Hepatocyte (in vitro differentiated cells): ENCODE data around the gene ZBTB7C. TPM values are rescaled to one million over a fixed set of nuclear protein-coding genes. Genes with fewer than 3 reads are reported as not detected.

ENCODE experiments used
- DNase-seq: peaks from one replicate; pipeline ENCODE4 v3.0.0-alpha.2; 2016; ENCODE audit warnings: low spot score
- H2AFZ ChIP-seq: fragments of 200-600 bp; sonication (generic); 2 replicates; pipeline ENCODE4 v1.6.0; 2016; ENCODE audit warnings: antibody characterized with exemption, mild to moderate bottlenecking
- H3K27ac ChIP-seq: fragments of 200-600 bp; sonication (generic); 2 replicates; pipeline ENCODE4 v1.5.1; 2016; ENCODE audit warnings: mild to moderate bottlenecking
- H3K27me3 ChIP-seq: fragments of 200-600 bp; sonication (generic); 2 replicates; pipeline ENCODE4 v1.6.1; 2016
- H3K36me3 ChIP-seq: fragments of 200-600 bp; sonication (generic); replicated peaks from 2 replicates; pipeline ENCODE4 v1.5.1; 2016; ENCODE audit warnings: low read depth; ENCODE audit not compliant: insufficient read depth
- H3K4me1 ChIP-seq: fragments of 200-600 bp; sonication (generic); 2 replicates; pipeline ENCODE4 v1.5.1; 2016; ENCODE audit warnings: mild to moderate bottlenecking, moderate library complexity; ENCODE audit not compliant: insufficient read depth
- H3K4me2 ChIP-seq: fragments of 200-600 bp; sonication (generic); 2 replicates; pipeline ENCODE4 v1.6.0; 2016
- H3K4me3 ChIP-seq: fragments of 200-600 bp; sonication (generic); 2 replicates; pipeline ENCODE4 v1.5.1; 2016; ENCODE audit warnings: mild to moderate bottlenecking
- H3K79me2 ChIP-seq: fragments of 200-600 bp; sonication (generic); 2 replicates; pipeline ENCODE4 v1.6.0; 2017; ENCODE audit warnings: mild to moderate bottlenecking
- H3K9me2 ChIP-seq: fragments of 200-600 bp; sonication (generic); replicated peaks from 2 replicates; pipeline ENCODE4 v1.6.0; 2017; ENCODE audit warnings: mild to moderate bottlenecking; ENCODE audit not compliant: insufficient read depth
- H3K9me3 ChIP-seq: fragments of 200-600 bp; sonication (generic); 2 replicates; pipeline ENCODE4 v1.5.1; 2016; ENCODE audit warnings: low read depth, mild to moderate bottlenecking
- H4K20me1 ChIP-seq: fragments of 200-600 bp; sonication (generic); 2 replicates; pipeline ENCODE4 v1.6.0; 2016; ENCODE audit warnings: mild to moderate bottlenecking; ENCODE audit not compliant: insufficient read depth, poor library complexity, severe bottlenecking
- EZH2 ChIP-seq: fragments of 200-600 bp; sonication (generic); IDR thresholded peaks from 2 replicates; pipeline ENCODE4 v1.6.1; 2016; ENCODE audit warnings: antibody characterized with exemption, mild to moderate bottlenecking, borderline replicate concordance
- EZH2phosphoT487 ChIP-seq: fragments of 200-600 bp; sonication (generic); IDR thresholded peaks from one replicate; pipeline ENCODE4 v1.6.1; 2018; ENCODE audit warnings: antibody characterized with exemption, mild to moderate bottlenecking, low read depth, moderate library complexity; ENCODE audit not compliant: unreplicated experiment, severe bottlenecking
- WGBS: methylation state at CpG from one replicate; pipeline ENCODE4 v1.1.6; 2016; ENCODE audit warnings: low lambda C conversion rate; ENCODE audit errors: missing lambda C conversion rate; 5-methylcytosine and 5-hydroxymethylcytosine counted together
- polyA plus RNA-seq: library from polyadenylated mRNA; unstranded; fragments of >200 nt; fragmentation: Nextera tagmentation; extraction: Ambion mirVana; gene quantifications from 2 replicates; pipeline ENCODE4 v1.2.1, GENCODE V29; 2016
- total RNA-seq: library from RNA; depleted of rRNA; stranded (reverse); fragments of >200 nt; gene quantifications from 2 replicates; pipeline ENCODE4 v1.2.3, GENCODE V29; 2014
- TF ChIP-seq, protein P1 (sequence below): fragments of 200-600 bp; sonication (generic); IDR thresholded peaks from 2 replicates; pipeline ENCODE4 v1.5.1; 2016; ENCODE audit warnings: antibody characterized with exemption, mild to moderate bottlenecking; ENCODE audit not compliant: poor library complexity

The ZBTB7C gene
- total and polyA plus RNA-seq, 2 experiments from 2014 or later: 0.70 to 1.0 TPM

DNA sequence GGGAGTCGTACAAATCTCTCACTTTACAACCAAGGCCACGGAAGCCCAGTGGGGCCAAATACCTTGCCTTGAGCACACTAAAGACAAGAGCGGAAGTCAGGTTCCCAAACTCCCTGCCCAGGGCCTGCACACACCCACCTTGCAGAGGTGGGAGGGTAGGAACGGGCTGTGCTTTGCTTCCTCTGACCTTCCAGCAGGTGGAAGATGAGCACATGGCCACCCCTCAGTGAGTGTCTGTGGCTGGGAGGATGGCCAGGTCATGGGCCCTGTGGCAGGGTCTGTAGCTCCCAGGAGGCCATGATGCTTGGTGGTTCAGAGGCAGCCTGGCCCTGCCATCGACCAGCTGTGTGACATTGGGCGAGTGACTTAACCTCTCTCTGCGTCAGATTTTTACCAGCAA, 218.2 kb downstream of the ZBTB7C start:
- Histone ChIP-seq H3K9me3 (no peaks in the 10 kb centered on the region), H3K4me3 (no peak overlapping the region), H2AFZ (no peak overlapping the region), H3K79me2 (no peaks in the 10 kb centered on the region), H3K9me2 (no peaks in the 10 kb centered on the region), H3K27ac (no peak overlapping the region), H4K20me1 (no peaks in the 10 kb centered on the region), H3K4me2 (no peak overlapping the region), H3K4me1 (no peaks in the 10 kb centered on the region), H3K27me3 (no peaks in the 10 kb centered on the region), H3K36me3 (no peaks in the 10 kb centered on the region)
- TF ChIP-seq EZH2phosphoT487: no peak
- TF ChIP-seq, protein P1, sequence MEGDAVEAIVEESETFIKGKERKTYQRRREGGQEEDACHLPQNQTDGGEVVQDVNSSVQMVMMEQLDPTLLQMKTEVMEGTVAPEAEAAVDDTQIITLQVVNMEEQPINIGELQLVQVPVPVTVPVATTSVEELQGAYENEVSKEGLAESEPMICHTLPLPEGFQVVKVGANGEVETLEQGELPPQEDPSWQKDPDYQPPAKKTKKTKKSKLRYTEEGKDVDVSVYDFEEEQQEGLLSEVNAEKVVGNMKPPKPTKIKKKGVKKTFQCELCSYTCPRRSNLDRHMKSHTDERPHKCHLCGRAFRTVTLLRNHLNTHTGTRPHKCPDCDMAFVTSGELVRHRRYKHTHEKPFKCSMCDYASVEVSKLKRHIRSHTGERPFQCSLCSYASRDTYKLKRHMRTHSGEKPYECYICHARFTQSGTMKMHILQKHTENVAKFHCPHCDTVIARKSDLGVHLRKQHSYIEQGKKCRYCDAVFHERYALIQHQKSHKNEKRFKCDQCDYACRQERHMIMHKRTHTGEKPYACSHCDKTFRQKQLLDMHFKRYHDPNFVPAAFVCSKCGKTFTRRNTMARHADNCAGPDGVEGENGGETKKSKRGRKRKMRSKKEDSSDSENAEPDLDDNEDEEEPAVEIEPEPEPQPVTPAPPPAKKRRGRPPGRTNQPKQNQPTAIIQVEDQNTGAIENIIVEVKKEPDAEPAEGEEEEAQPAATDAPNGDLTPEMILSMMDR: no peak
- no peak for TF ChIP-seq EZH2
- WGBS: 84% methylated on average over 7 of the region's 7 CpGs
- no peak for DNase-seq

DNA sequence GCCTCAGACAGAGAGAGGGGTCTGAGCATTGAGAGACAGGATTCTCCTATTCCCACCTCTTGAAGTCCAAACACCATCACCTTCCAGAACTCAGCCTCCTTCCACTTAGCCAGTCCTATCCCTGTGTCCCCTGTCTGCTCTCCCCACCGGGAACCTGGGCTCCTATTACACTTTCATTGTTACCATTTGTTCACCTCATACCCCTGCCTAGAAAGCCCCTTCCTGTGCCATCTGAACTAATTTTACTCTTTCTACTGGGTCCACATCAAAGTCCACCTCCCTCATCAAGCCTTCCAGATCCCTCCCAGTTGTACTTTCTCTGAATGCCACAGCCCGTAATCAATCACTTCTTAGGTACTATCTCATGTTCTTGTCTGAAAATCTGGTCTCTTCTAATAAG, 220.6 kb downstream of the ZBTB7C start:
- no peaks in the 10 kb centered on the region for H3K27me3 ChIP-seq
- H3K4me2 ChIP-seq: no peak overlapping the region
- no peaks in the 10 kb centered on the region for H3K79me2 ChIP-seq
- no peak overlapping the region for H3K27ac ChIP-seq
- DNase-seq: no peak
- no peaks in the 10 kb centered on the region for H3K9me2 ChIP-seq
- H2AFZ ChIP-seq: no peak overlapping the region
- no peaks in the 10 kb centered on the region for H3K9me3 ChIP-seq
- H3K4me1 ChIP-seq: no peaks in the 10 kb centered on the region
- H3K36me3 ChIP-seq: no peaks in the 10 kb centered on the region
- WGBS: 93% methylated on average over 2 of the region's 2 CpGs
- TF ChIP-seq, protein P1: no peak
- no peak for TF ChIP-seq EZH2
- no peak for TF ChIP-seq EZH2phosphoT487
- H3K4me3 ChIP-seq: no peak overlapping the region
- no peaks in the 10 kb centered on the region for H4K20me1 ChIP-seq

DNA sequence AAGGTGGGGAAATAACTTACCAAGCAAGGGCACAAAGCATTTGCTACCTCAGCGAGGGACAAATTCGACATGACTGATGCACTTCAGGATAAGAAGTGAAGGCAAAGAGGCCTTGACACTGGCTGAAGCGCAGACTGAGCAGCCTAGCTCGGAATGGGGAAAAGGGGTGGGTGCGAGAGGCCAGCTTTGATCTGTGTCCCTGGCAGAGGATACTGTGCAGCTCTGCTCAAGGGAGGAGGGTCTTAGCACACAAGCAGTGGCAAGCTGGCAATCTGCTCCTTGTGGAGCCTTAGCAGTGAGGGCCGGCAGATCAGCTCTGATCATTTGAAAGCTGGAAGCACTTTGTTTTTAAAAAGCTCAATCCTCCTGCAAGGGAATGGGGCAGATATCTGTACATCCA, 222.3 kb downstream of the ZBTB7C start:
- Histone ChIP-seq H3K79me2 (no peaks in the 10 kb centered on the region), H3K4me3 (no peak overlapping the region), H3K9me3 (no peaks in the 10 kb centered on the region), H3K9me2 (no peaks in the 10 kb centered on the region), H2AFZ (no peak overlapping the region), H3K27me3 (no peaks in the 10 kb centered on the region), H3K27ac (no peak overlapping the region), H3K4me2 (no peak overlapping the region), H3K4me1 (no peaks in the 10 kb centered on the region), H3K36me3 (no peaks in the 10 kb centered on the region), H4K20me1 (no peaks in the 10 kb centered on the region)
- no peak for DNase-seq
- 68% methylated on average over 6 of the region's 6 CpGs for WGBS
- no peak for TF ChIP-seq EZH2phosphoT487
- no peak for TF ChIP-seq EZH2
- TF ChIP-seq, protein P1: no peak

GRCh38 chr18:48186131-48186766, 222.9 kb downstream of the ZBTB7C start:
- no peaks in the 10 kb centered on the region for H3K9me2 ChIP-seq
- H4K20me1 ChIP-seq: no peaks in the 10 kb centered on the region
- 69% methylated on average over 18 of the region's 20 CpGs for WGBS
- H3K4me3 ChIP-seq: no peak overlapping the region
- no peaks in the 10 kb centered on the region for H3K36me3 ChIP-seq
- H3K9me3 ChIP-seq: no peaks in the 10 kb centered on the region
- no peak overlapping the region for H2AFZ ChIP-seq
- TF ChIP-seq, protein P1: no peak
- TF ChIP-seq EZH2phosphoT487 (no peak), EZH2 (no peak)
- H3K79me2 ChIP-seq: no peaks in the 10 kb centered on the region
- H3K4me1 ChIP-seq: no peaks in the 10 kb centered on the region
- no peak overlapping the region for H3K27ac ChIP-seq
- no peaks in the 10 kb centered on the region for H3K27me3 ChIP-seq
- H3K4me2 ChIP-seq: no peak overlapping the region
- peak; percentile 34 for DNase-seq
